Measurements from ENCODE around the gene KRTAP9-9.
A peak's percentile ranks its signal among the peaks of the same experiment; 100 is the strongest.
"Not testable (repeated sequence)": the region's sequence is repeated elsewhere in the genome, so short reads cannot be mapped to it uniquely, and the experiment has no call there.

Gene KRTAP9-9

GRCh38 chr17:41255381-41256290, at the start of gene KRTAP9-9:
Gene KRTAP9-9, plus strand, starts transcription at chr17:41255384.
- not testable (repeated sequence) for DNase-seq (ENCODE audit: low spot score)

- peak; percentile 82 for DNase-seq (ENCODE audit: low spot score)
Observed at GRCh38 chr17:41211845-41212466, 43.2 kb upstream of the KRTAP9-9 start.

- no peak for DNase-seq (ENCODE audit: low spot score)
Observed at GRCh38 chr17:41212524-41213169, 42.5 kb upstream of the KRTAP9-9 start.

GRCh38 chr17:41215681-41216080, 39.5 kb upstream of the KRTAP9-9 start:
- no peak for DNase-seq (ENCODE audit: low spot score)

GRCh38 chr17:41223821-41224220, 31.4 kb upstream of the KRTAP9-9 start:
- no peak for DNase-seq (ENCODE audit: low spot score)

- DNase-seq (ENCODE audit: low spot score): no peak
Observed at GRCh38 chr17:41226051-41226450, 29.1 kb upstream of the KRTAP9-9 start.

- DNase-seq (ENCODE audit: low spot score): not testable (repeated sequence)
Observed at GRCh38 chr17:41226598-41227095, 28.5 kb upstream of the KRTAP9-9 start, which contains the start of gene KRTAP9-2. Gene KRTAP9-2, plus strand, starts transcription at chr17:41226648. Its CDS starts 7 bp downstream, at chr17:41226655.

- DNase-seq (ENCODE audit: low spot score): no peak
Observed at GRCh38 chr17:41230094-41230493, 25.1 kb upstream of the KRTAP9-9 start.

- no peak for DNase-seq (ENCODE audit: low spot score)
Observed at GRCh38 chr17:41231731-41232130, 23.5 kb upstream of the KRTAP9-9 start.

GRCh38 chr17:41232399-41233105, 22.6 kb upstream of the KRTAP9-9 start, which contains the start of gene KRTAP9-3:
Gene KRTAP9-3, plus strand, starts transcription at chr17:41232449. Its CDS starts 53 bp downstream, at chr17:41232502.
- not testable (repeated sequence) for DNase-seq (ENCODE audit: low spot score)

GRCh38 chr17:41237116-41237515, 18.1 kb upstream of the KRTAP9-9 start:
- not testable (repeated sequence) for DNase-seq (ENCODE audit: low spot score)

- not testable (repeated sequence) for DNase-seq (ENCODE audit: low spot score)
Observed at GRCh38 chr17:41237949-41238437, 17.2 kb upstream of the KRTAP9-9 start, which contains the start of gene KRTAP9-8. Gene KRTAP9-8, plus strand, starts transcription at chr17:41237999. Its CDS starts 53 bp downstream, at chr17:41238052.

GRCh38 chr17:41246995-41247787, 8.0 kb upstream of the KRTAP9-9 start:
- DNase-seq (ENCODE audit: low spot score): not testable (repeated sequence)

- not testable (repeated sequence) for DNase-seq (ENCODE audit: low spot score)
Observed at GRCh38 chr17:41249637-41250240, 5.4 kb upstream of the KRTAP9-9 start, which contains the start of gene KRTAP9-4. Gene KRTAP9-4, plus strand, starts transcription at chr17:41249687. Its CDS starts 34 bp downstream, at chr17:41249721.

- DNase-seq (ENCODE audit: low spot score): no peak
Observed at GRCh38 chr17:41251261-41251660, 3.9 kb upstream of the KRTAP9-9 start.

GRCh38 chr17:41254861-41255260, 323 bp upstream of the KRTAP9-9 start:
- DNase-seq (ENCODE audit: low spot score): no peak

- no peak for DNase-seq (ENCODE audit: low spot score)
Observed at GRCh38 chr17:41256291-41256685, 1.1 kb downstream of the KRTAP9-9 start.

GRCh38 chr17:41258406-41258805, 3.2 kb downstream of the KRTAP9-9 start:
- no peak for DNase-seq (ENCODE audit: low spot score)

- DNase-seq (ENCODE audit: low spot score): no peak
Observed at GRCh38 chr17:41263212-41263611, 8.0 kb downstream of the KRTAP9-9 start.

- DNase-seq (ENCODE audit: low spot score): no peak
Observed at GRCh38 chr17:41264599-41264998, 9.4 kb downstream of the KRTAP9-9 start.

Data from kidney tubule cell (primary cell).